Middle frontal gyrus (tissue), 1 donor: ENCODE data around the gene GLDC.

Source experiments
- DNase-seq: peaks from one replicate; pipeline ENCODE4 v3.0.0-alpha.2; 2015; ENCODE audit warnings: low spot score; ENCODE audit errors: extremely low spot score

Gene GLDC

DNA sequence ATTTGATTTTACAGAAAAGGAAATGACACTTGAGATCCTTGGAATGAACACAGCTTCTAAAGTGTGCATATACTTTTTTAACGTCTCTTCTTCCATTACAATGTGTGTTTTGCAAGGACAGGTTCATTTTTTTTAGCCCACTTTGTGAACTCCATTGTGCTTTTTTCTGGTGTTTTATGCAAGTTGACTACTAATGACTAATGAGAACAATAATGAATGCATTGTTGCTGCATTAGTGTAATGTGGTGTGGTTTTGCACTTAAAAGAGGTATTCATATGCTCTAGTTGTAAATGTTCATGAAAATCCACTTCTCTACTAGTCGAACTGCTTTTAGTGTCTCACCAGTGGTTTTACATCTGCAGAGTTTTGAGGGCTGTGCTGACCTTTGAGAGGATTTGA lies 139.0 kb downstream of the GLDC start:
- no peak for DNase-seq

- no peak for DNase-seq
Observed at GRCh38 chr9:6502399-6502798, 143.1 kb downstream of the GLDC start.

- no peak for DNase-seq
Observed at GRCh38 chr9:6501526-6502210, 143.9 kb downstream of the GLDC start.

DNA sequence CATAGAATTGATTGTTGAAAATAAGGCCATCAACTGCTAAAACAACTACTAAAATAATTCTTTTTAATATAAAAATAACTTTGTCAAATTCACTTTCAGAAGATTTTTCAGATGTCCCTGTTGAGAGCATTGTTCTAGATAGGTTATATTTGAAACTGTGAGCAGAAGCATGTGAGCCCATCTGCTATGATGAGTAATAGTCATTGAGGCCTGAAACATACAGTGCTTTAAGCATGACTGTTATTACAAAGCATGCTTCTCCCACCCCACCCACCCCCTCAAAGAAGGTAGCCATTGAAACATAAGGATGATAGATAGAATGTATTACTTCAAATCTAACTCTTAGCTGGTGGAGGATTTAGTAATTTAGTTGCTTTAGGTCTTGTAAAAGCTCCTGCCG lies 146.5 kb downstream of the GLDC start:
- no peak for DNase-seq

- DNase-seq = no peak
Observed at GRCh38 chr9:6495466-6495865, 150.1 kb downstream of the GLDC start.

GRCh38 chr9:6490863-6491262 lies 154.7 kb downstream of the GLDC start:
- DNase-seq = no peak

DNA sequence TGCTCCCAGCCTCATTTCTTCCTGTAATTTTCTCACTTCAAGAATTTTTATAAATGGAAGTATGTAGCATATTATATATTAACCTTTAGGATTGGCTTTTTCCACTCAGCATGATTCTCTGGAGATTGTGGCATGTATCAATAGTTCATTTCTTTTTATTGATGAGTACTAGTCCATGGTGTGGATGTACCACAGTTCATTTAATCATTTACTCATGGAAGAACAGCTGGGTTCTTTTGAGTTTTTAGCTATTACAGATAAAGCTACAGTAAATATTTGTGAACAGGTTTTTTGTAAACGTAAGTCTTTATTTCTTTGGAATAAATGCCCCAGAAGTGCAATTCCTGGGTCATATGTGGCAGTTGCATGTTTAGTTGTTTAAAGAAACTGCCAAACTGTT lies 156.4 kb downstream of the GLDC start:
- no peak for DNase-seq

- no peak for DNase-seq
Observed at GRCh38 chr9:6488395-6488794, 157.1 kb downstream of the GLDC start.

GRCh38 chr9:6484210-6484609 lies 161.3 kb downstream of the GLDC start:
- no peak for DNase-seq
